ENCODE data around the gene ORC5.
"Not testable (repeated sequence)": the region's sequence is repeated elsewhere in the genome, so short reads cannot be mapped to it uniquely, and the experiment has no call there.

Gene ORC5

DNA sequence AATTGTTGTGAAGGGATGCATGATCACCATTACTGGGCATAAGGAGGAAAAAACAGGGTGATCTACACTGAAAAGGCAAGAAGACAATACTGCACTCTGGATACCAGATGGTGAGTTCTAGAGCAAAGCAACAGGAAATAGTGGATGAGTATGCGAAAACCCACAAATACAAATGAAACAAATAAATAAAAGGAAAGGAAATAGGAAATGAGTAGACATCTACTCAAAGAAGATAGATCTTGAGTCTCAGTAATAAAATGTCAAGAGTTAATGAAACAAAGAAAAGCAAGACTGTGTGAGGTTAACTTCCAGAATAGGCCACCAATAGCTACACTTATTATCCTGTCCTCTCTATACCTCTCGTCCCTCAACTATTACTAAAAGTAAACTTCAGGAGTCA, 11.7 kb downstream of the ORC5 start:
- DNase-seq (ENCODE audit: low read depth): peak; percentile 38
- H3K4me3 ChIP-seq (ENCODE audit: low read depth, low read length): no peak overlapping the region
- TF ChIP-seq, protein P1, sequence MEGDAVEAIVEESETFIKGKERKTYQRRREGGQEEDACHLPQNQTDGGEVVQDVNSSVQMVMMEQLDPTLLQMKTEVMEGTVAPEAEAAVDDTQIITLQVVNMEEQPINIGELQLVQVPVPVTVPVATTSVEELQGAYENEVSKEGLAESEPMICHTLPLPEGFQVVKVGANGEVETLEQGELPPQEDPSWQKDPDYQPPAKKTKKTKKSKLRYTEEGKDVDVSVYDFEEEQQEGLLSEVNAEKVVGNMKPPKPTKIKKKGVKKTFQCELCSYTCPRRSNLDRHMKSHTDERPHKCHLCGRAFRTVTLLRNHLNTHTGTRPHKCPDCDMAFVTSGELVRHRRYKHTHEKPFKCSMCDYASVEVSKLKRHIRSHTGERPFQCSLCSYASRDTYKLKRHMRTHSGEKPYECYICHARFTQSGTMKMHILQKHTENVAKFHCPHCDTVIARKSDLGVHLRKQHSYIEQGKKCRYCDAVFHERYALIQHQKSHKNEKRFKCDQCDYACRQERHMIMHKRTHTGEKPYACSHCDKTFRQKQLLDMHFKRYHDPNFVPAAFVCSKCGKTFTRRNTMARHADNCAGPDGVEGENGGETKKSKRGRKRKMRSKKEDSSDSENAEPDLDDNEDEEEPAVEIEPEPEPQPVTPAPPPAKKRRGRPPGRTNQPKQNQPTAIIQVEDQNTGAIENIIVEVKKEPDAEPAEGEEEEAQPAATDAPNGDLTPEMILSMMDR (conservative IDR thresholded peaks at IDR 0.05; ENCODE audit: low read depth, low read length): no peak

GRCh38 chr7:104192434-104192833, 15.4 kb downstream of the ORC5 start:
- TF ChIP-seq, protein P1 (conservative IDR thresholded peaks at IDR 0.05; ENCODE audit: low read depth, low read length): no peak
- H3K4me3 ChIP-seq (ENCODE audit: low read depth, low read length): no peak overlapping the region
- DNase-seq (ENCODE audit: low read depth): no peak

GRCh38 chr7:104185346-104185745, 22.5 kb downstream of the ORC5 start:
- TF ChIP-seq, protein P1 (conservative IDR thresholded peaks at IDR 0.05; ENCODE audit: low read depth, low read length): no peak
- DNase-seq (ENCODE audit: low read depth): peak; percentile 20
- H3K4me3 ChIP-seq (ENCODE audit: low read depth, low read length): no peak overlapping the region

GRCh38 chr7:104179178-104179577, 28.6 kb downstream of the ORC5 start:
- no peak for DNase-seq (ENCODE audit: low read depth)
- H3K4me3 ChIP-seq (ENCODE audit: low read depth, low read length): no peak overlapping the region
- TF ChIP-seq, protein P1 (conservative IDR thresholded peaks at IDR 0.05; ENCODE audit: low read depth, low read length): no peak

DNA sequence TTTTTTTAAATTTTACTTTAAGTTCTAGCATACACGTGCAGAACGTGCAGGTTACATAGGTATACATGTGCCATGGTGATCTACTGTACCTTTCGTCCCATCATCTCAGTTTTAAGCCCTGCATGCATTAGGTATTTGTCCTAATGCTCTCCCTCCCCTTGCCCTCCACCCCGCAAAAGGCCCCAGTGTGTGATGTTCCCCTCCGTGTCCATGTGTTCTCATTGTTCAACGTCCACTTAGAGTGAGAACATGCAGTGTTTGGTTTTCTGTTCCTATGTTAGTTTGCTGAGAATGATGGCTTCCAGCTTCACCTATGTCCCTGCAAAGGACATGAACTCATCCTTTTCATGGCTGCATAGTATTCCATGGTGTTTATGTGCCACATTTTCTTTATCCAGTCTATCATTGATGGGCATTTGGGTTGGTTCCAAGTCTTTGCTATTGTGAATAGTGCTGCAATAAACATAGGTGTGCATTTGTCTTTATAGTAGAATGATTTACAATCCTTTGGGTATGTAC, 30.2 kb downstream of the ORC5 start:
- H3K4me3 ChIP-seq (ENCODE audit: low read depth, low read length); DNase-seq (ENCODE audit: low read depth): not testable (repeated sequence)

DNA sequence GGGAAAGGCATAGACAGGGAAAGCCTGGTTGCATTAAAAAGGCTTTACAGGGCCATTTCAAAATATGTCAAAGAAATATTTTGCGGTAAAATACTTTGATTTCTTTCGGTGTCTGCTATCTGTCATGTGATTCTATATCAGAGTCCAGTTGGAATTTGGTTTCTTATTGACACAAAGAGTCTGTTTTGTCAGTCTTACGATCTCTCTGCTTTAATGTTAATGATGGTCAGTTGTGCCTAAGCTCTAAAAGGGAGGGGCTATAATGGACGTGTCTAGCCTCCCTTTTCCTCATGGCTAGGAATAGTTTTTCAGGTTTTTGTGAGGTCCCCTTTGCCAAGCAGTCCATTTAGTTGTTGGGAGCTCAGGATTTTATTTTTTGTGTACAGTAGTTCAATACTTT, 31.5 kb downstream of the ORC5 start:
- H3K4me3 ChIP-seq (ENCODE audit: low read depth, low read length): no peak overlapping the region
- no peak for DNase-seq (ENCODE audit: low read depth)
- TF ChIP-seq, protein P1 (conservative IDR thresholded peaks at IDR 0.05; ENCODE audit: low read depth, low read length): no peak

- TF ChIP-seq, protein P1 (conservative IDR thresholded peaks at IDR 0.05; ENCODE audit: low read depth, low read length): no peak
- no peak overlapping the region for H3K4me3 ChIP-seq (ENCODE audit: low read depth, low read length)
- no peak for DNase-seq (ENCODE audit: low read depth)
Measured at GRCh38 chr7:104175361-104175984, 32.3 kb downstream of the ORC5 start.

Data from choroid plexus epithelial cell (primary cell).